HK-2 (cell line): ENCODE data around the gene NEK2.
"Not testable (repeated sequence)": the region's sequence is repeated elsewhere in the genome, so short reads cannot be mapped to it uniquely, and the experiment has no call there.

ENCODE experiments used
- DNase-seq: peaks from one replicate; pipeline ENCODE4 v3.0.0-alpha.2; 2018; ENCODE audit not compliant: unreplicated experiment

NEK2 gene

DNA sequence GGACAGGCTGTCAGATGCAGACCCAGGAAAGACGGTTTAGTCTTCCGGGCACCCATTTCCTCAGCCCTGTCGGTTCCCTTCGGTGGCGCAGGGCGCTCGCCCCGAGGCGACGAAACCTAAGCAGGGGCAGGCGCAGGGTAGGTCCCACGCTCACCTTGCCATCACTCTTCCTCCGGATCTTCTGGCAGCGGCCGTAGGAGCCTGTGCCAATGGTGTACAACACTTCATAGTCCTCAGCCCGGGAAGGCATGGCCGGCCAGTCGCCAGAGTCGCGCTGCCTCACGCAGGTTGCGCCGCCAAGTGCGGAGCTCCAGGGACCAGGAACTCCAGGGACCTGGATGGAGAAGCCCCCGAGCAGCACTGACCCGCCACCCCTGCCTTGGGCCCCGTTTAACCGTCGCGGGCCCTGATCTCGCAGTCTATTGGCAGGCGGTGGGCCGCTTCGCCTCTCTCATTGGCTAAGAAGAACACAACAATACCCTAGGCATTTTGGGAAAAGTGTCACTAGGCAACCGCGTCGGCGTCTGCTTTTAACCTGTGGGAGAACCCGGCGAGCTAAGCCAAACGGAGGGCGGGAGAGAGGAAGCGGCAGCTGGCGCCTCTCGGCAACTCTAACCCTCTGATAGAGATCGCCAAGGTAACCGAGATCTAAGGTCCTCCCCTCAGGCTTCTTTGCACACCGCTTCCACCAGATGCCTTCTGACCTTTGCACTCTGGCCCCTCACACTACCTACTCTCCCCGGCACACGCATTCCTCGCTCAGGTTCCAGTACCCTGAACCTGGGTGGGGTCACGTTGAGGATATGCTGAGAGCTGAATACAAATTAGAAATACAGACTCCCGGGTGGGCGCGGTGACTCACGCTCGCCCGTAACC, at the start of gene NEK2:
Gene NEK2, minus strand, starts transcription at position 392 of the 876 bp plus-strand sequence. Its CDS starts 142 bp downstream, at position 250.
- DNase-seq: peak; percentile 95

DNA sequence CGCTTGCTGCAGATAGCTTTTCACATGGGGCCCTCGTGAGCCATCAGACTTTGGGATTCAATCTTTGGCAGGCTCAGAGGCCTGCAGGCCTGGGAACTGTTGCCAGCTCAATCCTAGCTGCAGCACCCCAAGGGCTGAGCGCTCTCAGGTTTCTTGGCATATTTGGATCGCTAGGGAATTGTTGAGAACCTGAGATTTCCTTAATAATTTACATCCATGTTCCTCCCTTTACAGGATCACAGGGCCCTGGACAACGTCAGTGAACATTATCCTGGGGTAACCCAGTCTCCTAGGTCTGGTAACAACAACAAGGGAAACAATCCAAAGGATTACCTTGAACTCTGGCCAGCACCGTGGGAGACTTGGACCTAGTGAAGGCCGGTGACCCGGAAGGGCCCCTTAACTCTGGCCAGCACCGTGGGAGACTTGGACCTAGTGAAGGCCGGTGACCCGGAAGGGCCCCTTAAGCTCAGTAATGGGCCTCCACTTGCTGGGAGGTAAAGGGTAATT, 49.3 kb upstream of the NEK2 start:
- DNase-seq: no peak

DNA sequence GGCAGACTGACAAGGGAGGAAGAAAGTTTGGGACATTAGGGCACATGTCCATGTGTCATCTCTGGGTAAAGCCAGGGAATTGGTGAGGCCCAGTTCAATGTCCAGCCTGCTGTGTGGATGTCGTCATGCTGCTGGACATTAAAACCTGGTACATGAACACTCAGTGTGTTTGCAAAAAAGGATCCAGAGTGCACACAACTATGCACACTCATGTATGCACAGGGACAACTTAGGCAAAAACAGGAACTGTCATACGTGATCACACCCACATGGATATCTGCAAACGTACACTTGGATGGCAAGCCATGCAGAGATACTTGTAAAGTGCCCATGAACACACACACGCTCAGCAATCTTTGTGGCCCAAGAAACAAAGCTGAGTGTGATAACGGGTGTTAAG, 47.9 kb upstream of the NEK2 start:
- DNase-seq: no peak

DNA sequence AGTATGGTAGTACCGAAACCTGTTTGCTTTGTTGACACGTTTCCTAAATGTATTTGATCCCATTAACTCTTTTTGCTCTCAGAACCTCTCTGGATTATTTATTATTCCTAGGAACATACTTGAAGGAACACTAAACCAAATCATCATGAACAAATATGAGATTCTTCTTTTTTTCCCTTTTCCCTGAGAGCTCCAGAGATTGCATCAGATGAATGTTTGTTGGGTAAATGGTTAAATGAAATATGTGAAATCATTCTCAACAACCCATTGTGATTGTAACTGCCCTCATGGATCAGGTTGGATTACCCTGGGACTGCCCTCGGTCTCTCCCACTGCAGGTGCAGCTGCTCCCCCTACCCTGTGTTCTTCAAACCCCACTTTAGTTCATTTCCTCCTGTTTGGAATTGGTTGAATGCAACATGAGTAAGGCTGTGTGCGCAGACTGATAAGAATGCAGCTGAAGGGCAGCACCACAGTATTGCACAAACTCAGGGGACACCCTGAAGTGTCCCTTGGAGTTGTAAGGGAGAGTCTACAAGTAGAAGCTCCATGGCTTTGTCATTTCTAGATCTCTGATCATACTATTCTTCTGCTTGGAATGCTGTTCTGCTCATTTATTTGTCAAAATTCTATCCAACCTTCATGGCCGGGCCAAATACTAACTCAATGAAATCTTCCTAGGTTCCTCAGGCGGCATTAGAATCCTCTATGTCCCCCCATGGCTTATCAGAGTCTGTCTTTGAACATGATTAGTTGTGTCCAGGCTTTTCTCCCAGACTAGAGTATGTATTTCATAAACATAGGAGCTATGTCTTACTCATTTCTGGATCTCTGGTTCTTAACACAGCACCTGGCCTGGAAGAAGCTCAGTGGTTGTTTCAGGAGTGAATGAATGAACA, 47.1 kb upstream of the NEK2 start:
- DNase-seq: no peak

DNA sequence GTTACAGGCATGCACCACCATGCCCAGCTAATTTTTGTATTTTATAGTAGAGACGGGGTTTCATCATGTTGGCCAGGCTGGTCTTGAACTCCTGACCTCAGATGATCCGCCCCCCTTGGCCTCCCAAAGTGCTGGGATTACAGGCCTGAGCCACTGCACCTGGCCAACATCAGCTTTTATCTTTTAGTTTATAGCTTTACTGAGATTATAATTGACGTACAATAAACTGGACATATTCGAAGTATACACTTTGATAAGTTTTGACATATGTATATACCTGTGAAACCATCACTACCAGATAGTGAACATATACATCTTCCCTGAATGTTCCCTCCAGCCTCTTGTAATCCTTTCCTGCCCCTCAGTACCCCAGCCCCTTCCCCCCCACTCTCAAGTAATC, 41.1 kb upstream of the NEK2 start:
- DNase-seq: not testable (repeated sequence)

DNA sequence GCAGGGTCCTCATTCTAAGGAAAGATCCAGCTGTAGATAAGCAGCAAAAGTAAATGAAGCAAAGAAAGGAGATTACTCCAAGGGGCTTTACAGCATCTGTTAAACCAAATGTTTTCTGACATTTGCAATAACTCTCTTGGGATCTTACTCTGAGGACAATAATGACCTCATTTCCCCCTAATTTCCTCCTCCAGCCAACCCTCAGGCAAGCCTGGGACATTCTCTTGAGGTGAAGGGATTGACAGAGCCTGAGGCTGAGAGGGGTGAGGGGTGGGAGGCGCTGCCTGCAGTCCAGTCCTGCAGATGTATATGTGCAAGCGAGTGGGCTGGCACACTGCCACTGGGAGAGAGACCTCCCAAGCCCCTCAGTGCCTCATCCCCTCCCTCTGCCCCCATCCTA, 40.5 kb upstream of the NEK2 start:
- no peak for DNase-seq

DNA sequence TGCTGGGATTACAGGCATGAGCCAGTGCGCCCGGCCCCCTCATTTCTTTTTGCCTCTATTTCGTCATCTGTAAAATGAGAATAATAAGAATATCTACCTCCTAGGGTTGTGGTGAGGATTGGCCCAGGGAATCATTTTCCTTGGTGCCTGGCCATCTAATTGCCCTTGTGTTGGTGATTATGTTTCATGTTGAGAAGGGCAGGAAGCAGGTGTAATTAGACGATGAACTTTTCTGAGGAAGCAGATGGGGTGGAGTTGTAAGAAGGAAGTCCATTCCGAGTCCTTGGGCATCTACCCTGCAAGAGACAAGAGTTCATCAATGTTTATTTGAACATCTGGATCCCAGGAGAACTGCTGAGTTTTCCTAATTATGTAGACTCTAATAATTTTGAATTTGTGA, 38.7 kb upstream of the NEK2 start:
- DNase-seq: no peak

DNA sequence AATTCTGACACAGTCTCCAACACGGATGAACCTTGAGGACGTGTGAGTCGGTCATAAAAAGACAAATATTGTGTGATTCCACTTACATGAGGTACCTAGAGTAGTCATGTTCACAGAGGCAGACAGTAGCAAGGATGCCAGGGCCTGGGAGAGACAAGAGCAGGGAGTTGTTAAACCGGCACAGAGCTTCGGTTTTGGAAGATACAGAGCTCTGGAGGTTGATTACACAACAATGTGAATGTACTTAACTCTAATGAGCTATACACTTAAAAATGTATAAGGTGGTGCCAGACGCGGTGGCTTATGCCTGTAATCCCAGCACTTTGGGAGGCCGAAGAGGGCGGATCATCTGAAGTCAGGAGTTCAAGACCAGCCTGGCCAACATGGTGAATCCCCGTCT, 37.8 kb upstream of the NEK2 start:
- DNase-seq: no peak

DNA sequence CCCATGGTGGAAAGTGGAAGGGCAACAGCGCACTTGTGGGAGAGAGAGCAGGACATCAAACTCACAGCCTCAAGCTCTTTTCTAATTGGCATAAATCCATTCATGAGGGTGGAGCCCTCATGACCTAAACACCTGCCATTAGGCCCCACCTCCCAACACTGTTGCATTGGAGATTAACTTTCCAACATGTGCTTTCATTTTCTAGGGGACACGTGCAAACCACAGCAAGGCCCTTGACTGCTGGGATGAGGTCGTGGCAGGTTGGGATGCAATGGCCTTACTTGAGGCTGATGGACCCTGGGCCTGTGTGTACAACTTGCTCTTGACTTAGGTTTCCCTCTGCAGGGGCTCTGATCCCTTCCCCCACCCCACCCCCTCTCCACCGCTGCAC, 35.9 kb upstream of the NEK2 start:
- no peak for DNase-seq

DNA sequence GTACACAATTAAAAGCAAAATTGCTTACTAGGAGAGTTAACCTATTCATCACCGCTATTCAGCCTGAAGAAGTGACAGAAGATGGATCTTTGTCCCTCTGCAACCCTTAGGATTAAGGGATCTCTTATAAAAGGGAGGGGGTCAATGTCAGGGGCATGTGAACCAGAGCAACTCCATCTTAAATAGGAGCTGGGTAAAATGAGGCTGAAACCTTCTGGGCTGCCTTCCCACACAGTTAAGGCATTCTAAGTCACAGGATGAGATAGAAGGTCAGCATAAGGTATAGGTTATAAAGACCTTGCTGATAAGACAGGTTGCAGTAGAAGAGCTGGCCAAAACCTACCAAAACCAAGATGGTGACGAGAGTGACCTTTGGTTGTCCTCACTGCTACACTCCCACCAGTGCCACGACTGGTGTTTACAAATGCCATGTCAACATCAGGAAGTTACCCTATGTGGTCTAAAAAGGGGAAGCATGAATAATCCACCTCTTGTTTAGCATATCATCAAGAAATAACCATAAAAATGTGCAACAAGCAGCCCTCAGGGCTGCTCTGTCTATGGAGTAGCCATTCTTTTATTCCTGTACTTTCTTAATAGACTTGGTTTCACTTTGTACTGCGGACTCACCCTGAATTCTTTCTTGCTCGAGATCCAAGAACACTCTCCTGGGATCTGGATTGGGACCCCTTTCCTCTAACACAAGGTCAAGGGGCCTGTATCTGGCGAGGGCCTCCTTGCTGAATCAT, 35.3 kb upstream of the NEK2 start:
- no peak for DNase-seq

DNA sequence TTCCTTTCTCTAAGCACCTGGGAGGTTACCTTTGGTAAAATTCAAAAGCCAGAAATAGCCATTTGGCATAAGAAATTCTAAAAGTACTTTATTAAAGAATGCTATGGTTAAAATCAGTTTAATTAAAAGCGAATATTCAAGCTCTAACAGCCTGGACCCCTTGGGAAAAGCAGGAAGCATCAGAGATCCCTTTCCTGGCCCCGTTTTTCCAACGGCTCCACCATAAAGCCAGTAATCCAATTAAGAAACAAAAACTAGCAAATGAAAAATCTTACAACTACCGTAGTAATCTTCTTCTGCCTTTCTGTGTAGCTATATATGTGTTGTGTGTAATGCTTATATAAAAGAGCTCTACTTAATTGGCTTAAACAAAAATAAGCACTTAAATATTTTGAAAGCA, 33.5 kb upstream of the NEK2 start:
- DNase-seq: no peak

DNA sequence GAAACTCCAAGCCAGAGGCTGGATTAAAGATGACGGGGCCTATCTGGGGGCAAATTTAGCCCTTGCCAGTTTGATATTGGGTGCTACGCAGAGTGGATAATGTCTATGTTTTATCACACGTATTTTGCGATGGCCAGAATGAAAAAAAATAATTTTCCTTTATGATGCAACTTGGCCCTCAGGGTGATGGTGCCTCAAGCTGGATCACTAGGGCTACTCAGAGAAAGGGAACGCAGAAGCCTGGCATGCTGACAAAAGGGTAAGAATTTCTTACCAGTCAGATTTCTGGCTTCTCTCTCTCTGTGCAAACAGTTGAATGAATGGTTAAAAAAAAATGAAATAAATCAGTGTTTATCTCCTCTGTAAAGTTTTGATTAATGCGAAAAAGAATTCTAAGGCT, 32.6 kb upstream of the NEK2 start:
- no peak for DNase-seq

DNA sequence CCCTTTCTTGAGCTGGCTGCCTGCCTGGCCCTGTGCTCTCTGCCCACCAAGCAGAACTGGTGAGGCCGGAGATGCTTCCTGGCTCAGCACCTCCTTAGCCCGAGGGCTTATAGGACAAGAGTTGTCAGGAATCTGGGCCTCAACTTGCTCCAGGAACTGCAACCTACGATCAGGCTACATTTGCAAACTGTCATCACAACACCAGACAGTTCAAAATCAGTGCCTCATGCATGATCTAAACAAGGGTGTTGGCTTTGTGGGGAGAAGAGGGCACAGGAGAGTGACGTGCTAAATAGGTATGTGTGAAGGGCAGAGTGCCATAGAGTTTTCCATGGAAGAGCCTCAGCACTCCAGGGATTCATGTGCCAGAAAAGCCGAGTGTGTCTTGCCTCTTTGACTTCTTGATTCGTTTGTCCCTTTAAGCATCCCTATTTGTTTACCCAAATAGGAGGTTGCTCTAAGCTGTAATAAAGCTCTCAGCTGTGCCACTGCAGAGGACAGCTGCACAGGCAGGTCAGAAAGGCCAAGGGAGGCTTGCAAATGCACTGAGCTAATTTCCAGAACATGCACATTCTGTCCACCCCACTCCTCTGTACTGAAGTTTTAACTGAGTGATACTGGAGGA, 30.2 kb upstream of the NEK2 start:
- no peak for DNase-seq

DNA sequence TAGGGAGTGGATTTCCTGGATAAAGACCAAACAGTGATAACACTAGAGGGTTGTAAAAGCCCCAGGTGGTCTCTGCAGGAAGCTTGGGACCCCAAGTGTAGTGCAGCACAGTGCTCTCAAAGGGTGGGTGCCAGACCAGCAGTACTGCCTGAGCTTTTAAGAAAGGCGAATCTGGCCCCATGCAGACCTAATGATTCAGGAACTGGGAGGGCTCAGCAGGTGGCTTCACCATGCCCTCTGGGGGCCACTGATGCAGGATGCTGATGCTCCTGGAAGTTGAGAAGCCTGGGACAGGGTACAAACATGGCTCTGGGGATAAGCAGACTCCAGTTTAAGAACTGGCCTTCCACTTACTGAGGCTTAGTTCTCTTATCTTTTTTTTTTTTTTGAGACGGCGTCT, 29.1 kb upstream of the NEK2 start:
- no peak for DNase-seq

DNA sequence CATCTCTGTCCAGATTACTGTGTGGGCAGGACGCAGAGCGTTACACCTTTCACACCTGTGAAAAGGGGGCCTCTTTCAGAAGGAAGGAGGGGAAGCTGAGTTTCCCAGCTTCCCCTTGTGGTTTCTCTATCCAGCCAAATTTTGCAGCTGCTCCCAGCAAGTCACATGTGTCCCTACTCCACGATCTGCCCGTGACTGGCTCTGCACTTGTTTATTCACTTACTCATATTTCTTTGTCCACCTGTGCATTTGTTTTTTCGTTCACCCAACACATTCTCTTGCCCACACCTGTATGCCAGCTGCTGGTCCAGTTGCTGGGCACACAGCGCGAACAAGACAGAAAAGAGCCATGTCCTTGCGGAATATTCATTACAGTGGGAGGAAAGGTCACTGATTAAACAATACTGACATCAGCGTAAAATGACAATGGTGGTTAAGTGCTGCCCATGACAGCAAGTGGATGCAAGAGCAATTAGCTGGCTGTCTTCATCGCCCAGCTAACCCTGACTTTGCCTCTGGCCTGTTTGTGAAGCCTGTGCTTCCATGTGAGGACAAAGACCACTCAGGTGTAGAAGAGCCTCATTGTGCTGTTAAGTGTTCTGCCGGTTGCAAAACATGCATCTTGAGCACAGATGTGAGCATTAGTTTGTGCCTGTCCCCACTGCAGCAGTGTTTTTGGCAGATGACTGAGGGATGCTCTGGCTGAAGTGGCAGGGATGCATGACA, 28.6 kb upstream of the NEK2 start:
- no peak for DNase-seq

DNA sequence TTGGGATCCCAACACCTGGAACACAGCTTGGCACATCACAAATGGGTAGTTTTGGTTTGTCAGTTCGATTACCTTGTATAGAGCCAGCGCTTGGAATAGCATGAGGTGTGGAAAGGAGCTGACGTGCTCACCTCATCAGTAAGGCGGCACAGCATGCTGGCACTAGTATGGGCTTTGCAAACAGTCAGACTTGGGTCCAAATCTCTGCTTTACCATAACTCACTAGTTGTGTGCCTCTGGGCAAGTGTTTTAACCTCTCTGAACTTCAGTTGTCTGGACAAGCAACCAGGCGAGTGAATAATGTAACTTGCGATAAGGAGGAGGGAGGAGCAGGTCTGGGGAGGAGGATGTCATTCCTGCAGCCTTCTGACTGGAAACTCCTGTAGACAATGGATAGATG, 26.3 kb upstream of the NEK2 start:
- no peak for DNase-seq

DNA sequence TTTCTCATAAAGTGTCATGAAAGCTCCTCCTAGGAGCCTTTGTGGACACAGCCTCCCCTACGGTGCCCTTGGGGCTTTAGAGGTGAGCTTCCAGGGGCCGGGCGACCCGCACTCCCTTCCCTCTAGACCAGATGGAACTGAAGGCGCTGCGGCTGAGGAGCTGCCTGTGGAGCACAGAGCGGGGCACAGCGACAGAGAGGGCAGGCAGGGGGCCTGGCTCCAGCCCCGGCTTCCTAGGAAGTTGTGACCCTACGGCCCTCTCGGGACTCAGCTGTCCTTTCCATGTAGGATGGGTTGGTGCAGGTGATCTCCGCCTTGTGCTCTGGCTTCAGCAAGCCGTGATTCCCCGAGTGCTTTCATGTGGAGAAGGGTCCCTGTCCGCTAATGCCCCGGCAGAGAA, 23.6 kb upstream of the NEK2 start:
- DNase-seq: no peak

DNA sequence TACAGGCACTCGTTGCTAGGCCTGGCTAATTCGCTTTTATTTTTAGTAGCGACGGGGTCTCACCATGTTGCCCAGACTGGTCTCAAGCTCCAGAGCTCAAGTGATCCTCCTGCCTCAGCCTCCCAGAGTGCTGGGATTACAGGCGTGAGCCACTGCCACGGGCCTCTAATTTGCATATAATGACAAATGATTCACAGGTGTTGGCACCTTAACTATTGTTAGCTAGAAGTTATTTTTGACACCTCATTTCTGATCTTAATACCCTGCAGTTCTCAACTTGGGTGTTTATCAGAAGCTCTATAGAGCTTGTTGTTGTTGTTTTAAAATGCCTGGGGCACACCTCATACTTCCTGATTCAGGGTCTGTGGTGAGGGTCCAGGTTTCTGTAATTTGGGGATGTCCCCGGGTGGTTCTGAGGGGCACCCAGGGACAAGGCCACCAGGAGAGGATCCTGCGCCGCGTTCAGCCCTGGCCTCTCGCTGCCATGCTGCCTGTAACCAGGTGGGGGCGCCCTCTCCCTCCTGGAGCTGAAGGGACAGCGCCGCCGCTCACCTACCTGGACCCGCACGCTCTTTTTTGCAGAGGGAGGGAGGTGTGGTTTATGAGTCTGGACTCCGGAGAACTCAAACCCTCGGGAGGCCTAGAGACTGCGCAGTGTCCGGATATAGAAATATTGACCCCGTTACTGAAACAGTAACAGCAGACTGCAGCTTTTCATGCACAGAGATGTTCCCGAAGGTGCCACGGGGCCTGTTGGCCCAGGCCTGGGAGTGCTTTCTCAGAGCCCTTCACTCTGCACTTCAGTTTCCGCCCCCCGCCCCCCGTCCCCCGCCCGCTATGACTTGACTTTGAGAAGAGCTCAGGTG, 23.0 kb upstream of the NEK2 start:
- DNase-seq: peak; percentile 90

DNA sequence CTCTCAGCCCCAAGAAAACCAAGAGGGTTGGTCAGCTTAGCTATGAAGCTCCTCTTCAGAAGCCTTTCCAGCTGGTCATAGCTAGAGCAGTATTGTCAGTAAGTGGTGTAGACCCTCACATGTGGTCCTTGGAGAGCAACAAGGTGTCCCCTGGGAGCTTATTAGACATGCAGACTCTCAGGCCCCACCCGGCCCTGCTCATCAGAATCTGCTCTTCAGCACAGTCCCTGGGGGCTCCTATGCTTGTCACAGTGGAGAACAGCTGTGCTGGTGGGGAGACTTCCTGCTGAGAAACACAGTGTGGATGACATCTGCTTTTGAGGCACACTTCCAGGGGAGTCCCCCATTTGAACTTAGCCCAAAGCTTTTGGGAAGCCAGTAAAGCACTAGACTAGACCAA, 21.9 kb upstream of the NEK2 start:
- DNase-seq: no peak
